Liver (tissue), 9 donors: Measurements from ENCODE around the gene POMT1. TPM values are rescaled to one million over a fixed set of nuclear protein-coding genes. Genes with fewer than 3 reads are reported as not detected.

ENCODE experiments used
- DNase-seq: peaks from one replicate; pipeline ENCODE4 v3.0.0-alpha.2; 2017; ENCODE audit warnings: low spot score
- H3K27ac ChIP-seq, 2 donors: one replicate each; pipeline ENCODE4 v1.7.0; 2013; ENCODE audit warnings: inconsistent platforms in 2 of 2, low read length in 2 of 2, control low read depth in 1 of 2, low read depth in 1 of 2, mild to moderate bottlenecking in 1 of 2
- H3K27me3 ChIP-seq, 4 donors: one replicate each; pipeline versions ENCODE4 v1.6.1 to v1.7.0; 2013; ENCODE audit warnings: low read length in 3 of 4, inconsistent platforms in 1 of 4, mild to moderate bottlenecking in 1 of 4, moderate library complexity in 1 of 4; ENCODE audit not compliant: control insufficient read depth in 4 of 4, insufficient read depth in 4 of 4
- H3K36me3 ChIP-seq, 4 donors: one replicate each; pipeline versions ENCODE4 v1.6.1 to v1.7.0; 2013; ENCODE audit warnings: low read length in 3 of 4, mild to moderate bottlenecking in 3 of 4, low read depth in 1 of 4, moderate library complexity in 1 of 4; ENCODE audit not compliant: control insufficient read depth in 4 of 4, insufficient read depth in 3 of 4
- H3K4me1 ChIP-seq, 4 donors: one replicate each; pipeline versions ENCODE4 v1.6.1 to v1.7.0; 2013; ENCODE audit warnings: low read length in 3 of 4, mild to moderate bottlenecking in 3 of 4, moderate library complexity in 1 of 4; ENCODE audit not compliant: control insufficient read depth in 4 of 4, insufficient read depth in 4 of 4
- H3K4me3 ChIP-seq, 3 donors: one replicate each; pipeline versions ENCODE4 v1.6.1 to v1.7.0; 2013; ENCODE audit warnings: low read length in 3 of 3, control low read depth in 1 of 3, low read depth in 1 of 3, mild to moderate bottlenecking in 1 of 3
- H3K9ac ChIP-seq, 2 donors: one replicate each; pipeline ENCODE4 v1.7.0; 2013; ENCODE audit warnings: low read length in 2 of 2, mild to moderate bottlenecking in 2 of 2, moderate library complexity in 2 of 2, control low read depth in 1 of 2, low read depth in 1 of 2
- H3K9me3 ChIP-seq, 4 donors: one replicate each; pipeline versions ENCODE4 v1.6.1 to v1.7.0; 2013; ENCODE audit warnings: low read length in 3 of 4; ENCODE audit not compliant: control insufficient read depth in 4 of 4
- FOXA1 ChIP-seq: IDR thresholded peaks from 2 replicates; pipeline ENCODE4 v1.6.1; 2016; ENCODE audit warnings: antibody characterized with exemption
- HNF4A ChIP-seq, 2 donors: conservative IDR thresholded peaks; 2 replicates each; pipeline ENCODE4 v1.6.1; 2016; ENCODE audit warnings: antibody characterized with exemption in 2 of 2, mild to moderate bottlenecking in 2 of 2
- JUND ChIP-seq, 2 donors: IDR thresholded peaks; 2 replicates each; pipeline ENCODE4 v1.6.1; 2016; ENCODE audit warnings: antibody characterized with exemption in 2 of 2
- NR2F2 ChIP-seq: IDR thresholded peaks from 2 replicates; pipeline ENCODE4 v1.6.1; 2016; ENCODE audit warnings: antibody characterized with exemption
- RAD21 ChIP-seq, 2 donors: IDR thresholded peaks; 2 replicates each; pipeline ENCODE4 v1.6.1; 2016; ENCODE audit warnings: antibody characterized with exemption in 2 of 2, mild to moderate bottlenecking in 2 of 2
- SP1 ChIP-seq: IDR thresholded peaks from 2 replicates; pipeline ENCODE4 v1.6.1; 2018; ENCODE audit warnings: antibody characterized with exemption, mild to moderate bottlenecking
- TAF1 ChIP-seq: conservative IDR thresholded peaks from 2 replicates; pipeline ENCODE4 v1.6.1; 2016; ENCODE audit warnings: antibody characterized with exemption, mild to moderate bottlenecking
- WGBS: extraction: QIAGEN DNeasy Blood & Tissue Kit; methylation state at CpG from one replicate; pipeline ENCODE4 v1.1.7; 2013; 5-methylcytosine and 5-hydroxymethylcytosine counted together
- polyA plus RNA-seq, 2 donors: library from polyadenylated mRNA; stranded (reverse) in 1 of 2; unstranded in 1 of 2; fragments of 200-250 nt in 1 of 2; fragments of >200 nt in 1 of 2; fragmentation: Nextera tagmentation in 1 of 2; extraction: Ambion mirVana in 1 of 2; gene quantifications; one replicate each; pipeline versions ENCODE4 v1.2.1 to v1.2.3, GENCODE V29; 2013 to 2015
- total RNA-seq, 2 donors: library from RNA; depleted of rRNA; stranded (reverse); fragments of >200 nt; gene quantifications; one replicate each; pipeline ENCODE4 v1.2.3, GENCODE V29; 2014
- TF ChIP-seq, protein P1 (sequence below): fragments of 150-350 bp; IDR thresholded peaks from 2 replicates; pipeline ENCODE4 v1.5.1; 2017; ENCODE audit warnings: improper control_type of control experiment, low read depth, low read length; ENCODE audit not compliant: missing input control
- TF ChIP-seq, protein P2 (sequence below): IDR thresholded peaks from 2 replicates; pipeline ENCODE4 v1.6.1; 2016; ENCODE audit warnings: antibody characterized with exemption
- TF ChIP-seq, protein P3 (sequence below): IDR thresholded peaks from 2 replicates; pipeline ENCODE4 v1.6.1; 2016; ENCODE audit warnings: antibody characterized with exemption
- TF ChIP-seq, protein P4 (sequence below): IDR thresholded peaks from 2 replicates; pipeline ENCODE4 v1.6.1; 2016; ENCODE audit warnings: antibody characterized with exemption, mild to moderate bottlenecking
- donor health status: healthy.
- donor health status: healthy.
- donor health status: healthy.
- donor health status: healthy.
- donor health status: healthy.

POMT1 gene
- total and polyA plus RNA-seq, 4 donors, result 11.2 to 14.2 (median 11.6) TPM

DNA sequence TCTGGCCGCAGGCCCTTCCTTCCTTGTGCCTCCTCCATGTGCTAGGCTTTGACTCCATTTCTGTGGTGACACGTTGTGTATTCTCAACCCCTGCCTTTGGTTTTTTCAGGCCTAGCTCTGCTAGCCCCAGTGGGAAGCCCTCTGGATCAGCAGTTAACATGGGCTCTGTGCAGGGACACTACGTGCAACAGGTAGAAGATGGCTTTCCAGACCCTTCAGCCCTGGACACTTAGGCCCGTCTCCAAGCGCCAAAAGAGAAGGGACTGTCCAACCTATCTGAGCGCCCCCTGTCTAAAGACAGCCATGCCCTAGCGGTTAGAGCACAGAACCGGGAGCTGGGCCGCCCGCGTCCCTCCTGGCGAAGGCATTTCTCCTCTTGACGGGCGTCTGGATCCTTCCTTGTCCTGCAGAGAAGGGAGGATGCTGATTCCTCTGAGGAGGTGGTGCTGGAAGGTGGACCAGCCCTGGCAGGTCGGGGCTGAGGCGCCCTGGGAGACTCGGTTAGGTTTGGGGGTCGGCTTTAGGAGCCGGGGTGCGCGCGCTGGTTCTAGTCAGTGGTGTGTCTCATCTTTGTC lies 8.3 kb upstream of the POMT1 start:
- Histone ChIP-seq H3K27me3 (no peaks in the 10 kb centered on the region), H3K4me3 (no peak overlapping the region), H3K9me3 (no peaks in the 10 kb centered on the region), H3K9ac (no peak overlapping the region), H3K36me3 (peaks cover 45 to 99% (median 72%) of the 10 kb centered on the region in 4 donors), H3K4me1 (peaks cover 0 to 3% (median 0%) of the 10 kb centered on the region in 4 donors), H3K27ac (no peak overlapping the region)
- 97% methylated on average over 22 of the region's 22 CpGs for WGBS
- TF ChIP-seq HNF4A (conservative IDR thresholded peaks at IDR 0.05), result no peak
- no peak for TF ChIP-seq RAD21 (IDR thresholded peaks at IDR 0.05)
- no peak for TF ChIP-seq TAF1
- TF ChIP-seq JUND (IDR thresholded peaks at IDR 0.05), result no peak
- no peak for TF ChIP-seq FOXA1
- no peak for TF ChIP-seq NR2F2
- TF ChIP-seq, protein P1, sequence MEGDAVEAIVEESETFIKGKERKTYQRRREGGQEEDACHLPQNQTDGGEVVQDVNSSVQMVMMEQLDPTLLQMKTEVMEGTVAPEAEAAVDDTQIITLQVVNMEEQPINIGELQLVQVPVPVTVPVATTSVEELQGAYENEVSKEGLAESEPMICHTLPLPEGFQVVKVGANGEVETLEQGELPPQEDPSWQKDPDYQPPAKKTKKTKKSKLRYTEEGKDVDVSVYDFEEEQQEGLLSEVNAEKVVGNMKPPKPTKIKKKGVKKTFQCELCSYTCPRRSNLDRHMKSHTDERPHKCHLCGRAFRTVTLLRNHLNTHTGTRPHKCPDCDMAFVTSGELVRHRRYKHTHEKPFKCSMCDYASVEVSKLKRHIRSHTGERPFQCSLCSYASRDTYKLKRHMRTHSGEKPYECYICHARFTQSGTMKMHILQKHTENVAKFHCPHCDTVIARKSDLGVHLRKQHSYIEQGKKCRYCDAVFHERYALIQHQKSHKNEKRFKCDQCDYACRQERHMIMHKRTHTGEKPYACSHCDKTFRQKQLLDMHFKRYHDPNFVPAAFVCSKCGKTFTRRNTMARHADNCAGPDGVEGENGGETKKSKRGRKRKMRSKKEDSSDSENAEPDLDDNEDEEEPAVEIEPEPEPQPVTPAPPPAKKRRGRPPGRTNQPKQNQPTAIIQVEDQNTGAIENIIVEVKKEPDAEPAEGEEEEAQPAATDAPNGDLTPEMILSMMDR, result no peak
- no peak for TF ChIP-seq SP1
- no peak for DNase-seq

DNA sequence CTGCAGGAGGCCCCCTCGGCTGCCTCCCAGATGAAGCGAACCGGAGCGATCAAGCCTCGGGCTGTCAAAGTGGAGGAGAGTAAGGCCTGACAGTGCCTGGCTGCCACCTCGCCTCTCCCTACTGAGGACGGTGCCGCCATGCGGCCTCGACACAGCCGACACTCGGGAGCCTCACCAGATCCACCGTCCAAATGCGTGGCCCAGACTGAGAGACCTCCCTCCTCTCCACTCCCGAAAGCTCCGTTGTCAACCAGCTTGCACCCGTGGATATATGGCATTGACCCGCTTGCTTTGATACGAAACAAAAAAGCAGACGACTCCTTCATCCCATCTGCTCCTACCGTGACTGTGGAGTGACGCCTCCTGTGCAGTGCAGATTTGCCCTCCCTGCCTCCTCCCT lies 6.9 kb upstream of the POMT1 start:
- no peak for TF ChIP-seq JUND (IDR thresholded peaks at IDR 0.05)
- TF ChIP-seq, protein P2, sequence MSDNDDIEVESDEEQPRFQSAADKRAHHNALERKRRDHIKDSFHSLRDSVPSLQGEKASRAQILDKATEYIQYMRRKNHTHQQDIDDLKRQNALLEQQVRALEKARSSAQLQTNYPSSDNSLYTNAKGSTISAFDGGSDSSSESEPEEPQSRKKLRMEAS, result no peak
- TF ChIP-seq NR2F2, result no peak
- TF ChIP-seq, protein P3, sequence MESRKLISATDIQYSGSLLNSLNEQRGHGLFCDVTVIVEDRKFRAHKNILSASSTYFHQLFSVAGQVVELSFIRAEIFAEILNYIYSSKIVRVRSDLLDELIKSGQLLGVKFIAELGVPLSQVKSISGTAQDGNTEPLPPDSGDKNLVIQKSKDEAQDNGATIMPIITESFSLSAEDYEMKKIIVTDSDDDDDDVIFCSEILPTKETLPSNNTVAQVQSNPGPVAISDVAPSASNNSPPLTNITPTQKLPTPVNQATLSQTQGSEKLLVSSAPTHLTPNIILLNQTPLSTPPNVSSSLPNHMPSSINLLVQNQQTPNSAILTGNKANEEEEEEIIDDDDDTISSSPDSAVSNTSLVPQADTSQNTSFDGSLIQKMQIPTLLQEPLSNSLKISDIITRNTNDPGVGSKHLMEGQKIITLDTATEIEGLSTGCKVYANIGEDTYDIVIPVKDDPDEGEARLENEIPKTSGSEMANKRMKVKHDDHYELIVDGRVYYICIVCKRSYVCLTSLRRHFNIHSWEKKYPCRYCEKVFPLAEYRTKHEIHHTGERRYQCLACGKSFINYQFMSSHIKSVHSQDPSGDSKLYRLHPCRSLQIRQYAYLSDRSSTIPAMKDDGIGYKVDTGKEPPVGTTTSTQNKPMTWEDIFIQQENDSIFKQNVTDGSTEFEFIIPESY, result no peak
- H3K9ac ChIP-seq, result no peak overlapping the region
- peaks cover 38 to 89% (median 66%) of the 10 kb centered on the region in 4 donors for H3K36me3 ChIP-seq
- H3K9me3 ChIP-seq, result no peaks in the 10 kb centered on the region
- 91% methylated on average over 22 of the region's 22 CpGs for WGBS
- peaks cover 0 to 3% (median 0%) of the 10 kb centered on the region in 4 donors for H3K4me1 ChIP-seq
- H3K27ac ChIP-seq, result no peak overlapping the region
- DNase-seq, result no peak
- H3K4me3 ChIP-seq, result no peak overlapping the region
- no peaks in the 10 kb centered on the region for H3K27me3 ChIP-seq

DNA sequence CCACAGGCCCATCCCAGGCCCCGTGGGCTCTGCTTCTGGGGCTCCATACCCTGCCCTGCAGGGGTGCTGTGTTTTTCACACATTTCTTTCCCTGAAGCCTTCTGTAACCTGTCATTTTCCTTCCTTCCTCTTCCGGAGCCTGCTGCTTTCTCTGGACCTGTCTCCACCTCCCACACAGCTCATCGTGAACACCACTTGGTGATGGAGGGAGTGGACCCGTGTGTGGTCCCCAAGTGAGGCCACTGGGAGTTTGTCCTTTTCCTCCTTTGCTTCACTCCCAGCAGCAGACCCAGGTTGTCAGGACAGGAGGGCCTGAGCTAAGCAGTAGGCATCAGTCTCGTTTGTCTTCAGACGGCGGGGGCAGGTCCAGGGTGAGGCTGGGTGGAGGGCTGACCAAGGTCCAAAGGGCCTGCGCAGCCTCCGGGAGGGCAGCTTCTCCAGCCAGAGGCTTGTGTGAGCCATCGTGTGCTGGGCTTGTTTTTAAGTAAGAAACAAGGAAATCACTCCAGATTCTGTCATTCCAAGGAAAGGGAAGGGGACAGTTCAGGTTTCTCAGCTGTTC lies 5.8 kb upstream of the POMT1 start:
- Histone ChIP-seq H3K27me3 (no peaks in the 10 kb centered on the region), H3K9ac (no peak overlapping the region), H3K9me3 (no peaks in the 10 kb centered on the region), H3K4me3 (no peak overlapping the region), H3K36me3 (peaks cover 29 to 77% (median 55%) of the 10 kb centered on the region in 4 donors), H3K4me1 (peaks cover 0 to 4% (median 0%) of the 10 kb centered on the region in 4 donors), H3K27ac (no peak overlapping the region)
- DNase-seq, result no peak
- TF ChIP-seq HNF4A (conservative IDR thresholded peaks at IDR 0.05) (peak; percentile 14 to 44), RAD21 (IDR thresholded peaks at IDR 0.05) (no peak), JUND (IDR thresholded peaks at IDR 0.05) (no peak)
- TF ChIP-seq, protein P1, result no peak
- TF ChIP-seq, protein P4, sequence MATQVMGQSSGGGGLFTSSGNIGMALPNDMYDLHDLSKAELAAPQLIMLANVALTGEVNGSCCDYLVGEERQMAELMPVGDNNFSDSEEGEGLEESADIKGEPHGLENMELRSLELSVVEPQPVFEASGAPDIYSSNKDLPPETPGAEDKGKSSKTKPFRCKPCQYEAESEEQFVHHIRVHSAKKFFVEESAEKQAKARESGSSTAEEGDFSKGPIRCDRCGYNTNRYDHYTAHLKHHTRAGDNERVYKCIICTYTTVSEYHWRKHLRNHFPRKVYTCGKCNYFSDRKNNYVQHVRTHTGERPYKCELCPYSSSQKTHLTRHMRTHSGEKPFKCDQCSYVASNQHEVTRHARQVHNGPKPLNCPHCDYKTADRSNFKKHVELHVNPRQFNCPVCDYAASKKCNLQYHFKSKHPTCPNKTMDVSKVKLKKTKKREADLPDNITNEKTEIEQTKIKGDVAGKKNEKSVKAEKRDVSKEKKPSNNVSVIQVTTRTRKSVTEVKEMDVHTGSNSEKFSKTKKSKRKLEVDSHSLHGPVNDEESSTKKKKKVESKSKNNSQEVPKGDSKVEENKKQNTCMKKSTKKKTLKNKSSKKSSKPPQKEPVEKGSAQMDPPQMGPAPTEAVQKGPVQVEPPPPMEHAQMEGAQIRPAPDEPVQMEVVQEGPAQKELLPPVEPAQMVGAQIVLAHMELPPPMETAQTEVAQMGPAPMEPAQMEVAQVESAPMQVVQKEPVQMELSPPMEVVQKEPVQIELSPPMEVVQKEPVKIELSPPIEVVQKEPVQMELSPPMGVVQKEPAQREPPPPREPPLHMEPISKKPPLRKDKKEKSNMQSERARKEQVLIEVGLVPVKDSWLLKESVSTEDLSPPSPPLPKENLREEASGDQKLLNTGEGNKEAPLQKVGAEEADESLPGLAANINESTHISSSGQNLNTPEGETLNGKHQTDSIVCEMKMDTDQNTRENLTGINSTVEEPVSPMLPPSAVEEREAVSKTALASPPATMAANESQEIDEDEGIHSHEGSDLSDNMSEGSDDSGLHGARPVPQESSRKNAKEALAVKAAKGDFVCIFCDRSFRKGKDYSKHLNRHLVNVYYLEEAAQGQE, result no peak
- WGBS, result 55% methylated on average over 10 of the region's 10 CpGs
